ENCODE results near the gene MOXD1.

DNA sequence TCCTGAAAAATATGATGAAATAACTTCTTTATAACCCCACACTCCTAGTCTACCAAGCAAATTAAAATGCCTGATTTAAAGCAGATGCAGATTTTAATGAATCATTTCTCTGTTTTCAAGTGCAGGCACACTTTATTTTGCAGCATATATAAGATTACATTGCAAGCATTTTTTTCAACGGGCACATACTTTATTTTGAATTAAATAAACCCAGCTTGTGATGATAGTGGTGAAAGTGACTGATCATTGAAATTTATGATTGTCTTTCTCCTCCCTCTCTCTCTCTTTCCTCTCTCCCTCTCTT, 12.2 kb upstream of the MOXD1 start:
- no peak for TF ChIP-seq EP300 (IDR thresholded peaks at IDR 0.05)
- TF ChIP-seq, protein P1, sequence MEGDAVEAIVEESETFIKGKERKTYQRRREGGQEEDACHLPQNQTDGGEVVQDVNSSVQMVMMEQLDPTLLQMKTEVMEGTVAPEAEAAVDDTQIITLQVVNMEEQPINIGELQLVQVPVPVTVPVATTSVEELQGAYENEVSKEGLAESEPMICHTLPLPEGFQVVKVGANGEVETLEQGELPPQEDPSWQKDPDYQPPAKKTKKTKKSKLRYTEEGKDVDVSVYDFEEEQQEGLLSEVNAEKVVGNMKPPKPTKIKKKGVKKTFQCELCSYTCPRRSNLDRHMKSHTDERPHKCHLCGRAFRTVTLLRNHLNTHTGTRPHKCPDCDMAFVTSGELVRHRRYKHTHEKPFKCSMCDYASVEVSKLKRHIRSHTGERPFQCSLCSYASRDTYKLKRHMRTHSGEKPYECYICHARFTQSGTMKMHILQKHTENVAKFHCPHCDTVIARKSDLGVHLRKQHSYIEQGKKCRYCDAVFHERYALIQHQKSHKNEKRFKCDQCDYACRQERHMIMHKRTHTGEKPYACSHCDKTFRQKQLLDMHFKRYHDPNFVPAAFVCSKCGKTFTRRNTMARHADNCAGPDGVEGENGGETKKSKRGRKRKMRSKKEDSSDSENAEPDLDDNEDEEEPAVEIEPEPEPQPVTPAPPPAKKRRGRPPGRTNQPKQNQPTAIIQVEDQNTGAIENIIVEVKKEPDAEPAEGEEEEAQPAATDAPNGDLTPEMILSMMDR (IDR thresholded peaks at IDR 0.05), result no peak
- no peak for TF ChIP-seq POLR2A (IDR thresholded peaks at IDR 0.05)
- TF ChIP-seq POLR2AphosphoS5 (IDR thresholded peaks at IDR 0.05), result no peak

All from stomach (tissue), 4 donors.